Spleen (tissue), 7 donors: ENCODE data around the gene GCFC2.

Experiments
- CTCF ChIP-seq, 11 experiments: fragments of 200-600 bp in 7 of 11; fragments of 450-650 bp in 4 of 11; sonication (generic) in 4 of 11; IDR thresholded peaks in 8 of 11; conservative IDR thresholded peaks in 3 of 11; 1 replicate in 7 of 11; 2 replicates in 4 of 11; pipeline versions ENCODE4 v1.4.0 to v1.8.0; 2016 to 2021; ENCODE audit warnings: antibody characterized with exemption in 11 of 11, inconsistent platforms in 4 of 11, mild to moderate bottlenecking in 1 of 11
- POLR2A ChIP-seq, 3 donors: fragments of 450-650 bp; IDR thresholded peaks; one replicate each; pipeline ENCODE4 v1.5.1; 2017; ENCODE audit warnings: antibody characterized with exemption in 3 of 3, mild to moderate bottlenecking in 1 of 3
- POLR2AphosphoS5 ChIP-seq, 3 donors: sonication (generic); formaldehyde crosslinking; IDR thresholded peaks; one replicate each; pipeline ENCODE4 v1.5.1; 2017; ENCODE audit warnings: antibody characterized with exemption in 3 of 3
- donor health status: DM: no; HTN: no; CAD: no; lungs with moderate emphysema.
- donor health status: DM: no; HTN: no; CAD: no.
- donor health status: DM: no; HTN: no; CAD: no.

- TF ChIP-seq POLR2A (IDR thresholded peaks at IDR 0.05) (no peak), POLR2AphosphoS5 (IDR thresholded peaks at IDR 0.05) (no peak), CTCF (IDR thresholded peaks at IDR 0.05 in 8 of 11, conservative IDR thresholded peaks at IDR 0.05 in 3 of 11) (no peak)
These were observed 64.6 kb downstream of the GCFC2 start for GRCh38 chr2:75646090-75646582.
